Kidney (tissue), 14 donors: ENCODE results near the gene AFTPH. TPM values are rescaled to one million over a fixed set of nuclear protein-coding genes. Genes with fewer than 3 reads are reported as not detected.

Experiments used
- DNase-seq, 5 donors: peaks; one replicate each; pipeline ENCODE4 v3.0.0-alpha.2; 2013 to 2020
- FAIRE-seq: peaks from 2 replicates; lab custom pipeline; 2012; peaks lifted over from hg19 to GRCh38; lab: Jason Lieb, UNC
- H3K27ac ChIP-seq, 2 donors: one replicate each; pipeline ENCODE4 v1.7.0; 2013; ENCODE audit warnings: low read depth in 2 of 2, low read length in 2 of 2, inconsistent platforms in 1 of 2
- H3K27me3 ChIP-seq: one replicate; pipeline ENCODE4 v1.7.1; 2013; ENCODE audit warnings: low read length, inconsistent platforms; ENCODE audit not compliant: control insufficient read depth, insufficient read depth
- H3K36me3 ChIP-seq, 3 donors: one replicate each; pipeline versions ENCODE4 v1.7.0 to v1.7.1; 2013; ENCODE audit warnings: low read length in 3 of 3, control low read depth in 1 of 3, inconsistent platforms in 1 of 3; ENCODE audit not compliant: insufficient read depth in 3 of 3, control insufficient read depth in 2 of 3
- H3K4me1 ChIP-seq, 3 donors: one replicate each; pipeline versions ENCODE4 v1.7.0 to v1.7.1; 2013; ENCODE audit warnings: low read length in 3 of 3, inconsistent platforms in 1 of 3, low read depth in 1 of 3; ENCODE audit not compliant: control insufficient read depth in 2 of 3, insufficient read depth in 2 of 3
- H3K4me3 ChIP-seq, 3 donors: one replicate each; pipeline versions ENCODE4 v1.7.0 to v1.8.1; 2013; ENCODE audit warnings: low read length in 3 of 3, control low read depth in 1 of 3, inconsistent platforms in 1 of 3
- H3K9ac ChIP-seq, 3 donors: one replicate each; pipeline versions ENCODE4 v1.7.0 to v1.7.1; 2013; ENCODE audit warnings: low read length in 3 of 3, control low read depth in 1 of 3, inconsistent platforms in 1 of 3
- H3K9me3 ChIP-seq, 3 donors: one replicate each; pipeline versions ENCODE4 v1.7.0 to v1.7.1; 2013; ENCODE audit warnings: low read length in 3 of 3, control low read depth in 1 of 3, inconsistent platforms in 1 of 3; ENCODE audit not compliant: control insufficient read depth in 2 of 3, insufficient read depth in 1 of 3
- CTCF ChIP-seq: IDR thresholded peaks from 3 replicates; pipeline ENCODE4 v1.5.1; 2012; ENCODE audit warnings: mild to moderate bottlenecking, moderate library complexity, borderline replicate concordance; ENCODE audit not compliant: insufficient read depth; ENCODE audit errors: extremely low read depth
- intact Hi-C: fragments of 100-400 bp; cut with DNase I; formaldehyde crosslinking; loops from one replicate; pipeline ENCODE4 v1.11.1; 2022
- polyA plus RNA-seq: library from polyadenylated mRNA; stranded (reverse); fragments of 350-450 nt; fragmentation: Illumina TruSeq; extraction: RNeasy Lipid Tissue Mini Kit (QIAGEN cat#74804); gene quantifications from one replicate; pipeline ENCODE4 v1.2.3, GENCODE V29; 2014; ENCODE audit warnings: low read depth, low replicate concordance; ENCODE audit not compliant: insufficient read depth
- total RNA-seq: library from RNA; stranded (reverse); fragmentation: NEBNext Ultra II Directional; extraction: Animal tissue kit (Norgen Biotek cat#: 25700); gene quantifications from one replicate; pipeline ENCODE4 v1.2.1, GENCODE V29; 2021
- donor health status: control.
- donor health status: control.
- donor health status: control.
- donor health status: control.
- donor health status: control.
- donor health status: DM: yes; HTN: yes; CAD: no.
- donor health status: Normal renal cell carcinoma (clear cell type).

AFTPH gene
- total and polyA plus RNA-seq, 2 donors from 2014 or later = 41.2 to 44.6 TPM

GRCh38 chr2:64506686-64507085 lies 17.4 kb upstream of the AFTPH start:
- Histone ChIP-seq H3K4me3 (no peak overlapping the region), H3K9me3 (no peaks in the 10 kb centered on the region), H3K36me3 (no peaks in the 10 kb centered on the region), H3K27me3 (no peaks in the 10 kb centered on the region), H3K27ac (no peak overlapping the region), H3K9ac (no peak overlapping the region), H3K4me1 (no peaks in the 10 kb centered on the region)
- DNase-seq (no peak), FAIRE-seq (no peak)
- TF ChIP-seq CTCF = no peak
- intact Hi-C loops = no loop called here

GRCh38 chr2:64514008-64514407 lies 10.1 kb upstream of the AFTPH start:
- no peak overlapping the region for H3K4me3 ChIP-seq
- H3K36me3 ChIP-seq = no peaks in the 10 kb centered on the region
- no peak overlapping the region for H3K9ac ChIP-seq
- H3K27me3 ChIP-seq = no peaks in the 10 kb centered on the region
- TF ChIP-seq CTCF = no peak
- no peaks in the 10 kb centered on the region for H3K4me1 ChIP-seq
- H3K9me3 ChIP-seq = no peaks in the 10 kb centered on the region
- intact Hi-C loops = no loop called here
- DNase-seq = no peak
- H3K27ac ChIP-seq = no peak overlapping the region
- FAIRE-seq = no peak

GRCh38 chr2:64515086-64515485 lies 9.0 kb upstream of the AFTPH start:
- no peaks in the 10 kb centered on the region for H3K36me3 ChIP-seq
- FAIRE-seq = no peak
- intact Hi-C loops = no loop called here
- TF ChIP-seq CTCF = no peak
- no peak overlapping the region for H3K27ac ChIP-seq
- no peak overlapping the region for H3K9ac ChIP-seq
- H3K4me3 ChIP-seq = no peak overlapping the region
- no peaks in the 10 kb centered on the region for H3K27me3 ChIP-seq
- no peak for DNase-seq
- no peaks in the 10 kb centered on the region for H3K9me3 ChIP-seq
- H3K4me1 ChIP-seq = no peaks in the 10 kb centered on the region
